WERI-Rb-1 (cell line): Measurements from ENCODE around the gene CFAP54.

Experiments
- DNase-seq: peaks from one replicate; pipeline ENCODE4 v3.0.0-alpha.2; 2020
- H3K27ac ChIP-seq: fragments of 250-450 bp; sonication (Bioruptor Pico); 2 replicates; pipeline ENCODE4 v1.5.1; 2020; ENCODE audit warnings: mild to moderate bottlenecking, moderate library complexity
- H3K27me3 ChIP-seq: fragments of 250-450 bp; sonication (Bioruptor Pico); 2 replicates; pipeline ENCODE4 v1.5.1; 2021; ENCODE audit warnings: mild to moderate bottlenecking, low read depth, moderate library complexity; ENCODE audit not compliant: insufficient read depth, severe bottlenecking
- H3K36me3 ChIP-seq: fragments of 250-450 bp; sonication (Bioruptor Pico); 2 replicates; pipeline ENCODE4 v1.5.1; 2020; ENCODE audit warnings: mild to moderate bottlenecking, moderate library complexity
- H3K4me3 ChIP-seq: 2 replicates; pipeline ENCODE4 v1.5.1; 2011; ENCODE audit warnings: low read depth, mild to moderate bottlenecking, control low read depth, low read length
- H3K9me3 ChIP-seq: fragments of 250-450 bp; sonication (Bioruptor Pico); 2 replicates; pipeline ENCODE4 v1.5.1; 2021; ENCODE audit warnings: mild to moderate bottlenecking, moderate library complexity; ENCODE audit not compliant: severe bottlenecking
- CTCF ChIP-seq: IDR thresholded peaks from 2 replicates; pipeline ENCODE4 v1.5.1; 2011; ENCODE audit warnings: low read depth, mild to moderate bottlenecking, control low read depth, inconsistent platforms, low read length

The CFAP54 gene

GRCh38 chr12:96447256-96447655, 42.1 kb upstream of the CFAP54 start:
- Histone ChIP-seq H3K27me3 (no peaks in the 10 kb centered on the region), H3K36me3 (no peaks in the 10 kb centered on the region), H3K27ac (no peak overlapping the region), H3K4me3 (no peak overlapping the region), H3K9me3 (no peaks in the 10 kb centered on the region)
- DNase-seq, result no peak
- TF ChIP-seq CTCF, result no peak

GRCh38 chr12:96448300-96448699, 41.1 kb upstream of the CFAP54 start:
- H3K27ac ChIP-seq, result no peak overlapping the region
- H3K4me3 ChIP-seq, result no peak overlapping the region
- no peak for DNase-seq
- H3K9me3 ChIP-seq, result no peaks in the 10 kb centered on the region
- no peak for TF ChIP-seq CTCF
- no peaks in the 10 kb centered on the region for H3K36me3 ChIP-seq
- H3K27me3 ChIP-seq, result no peaks in the 10 kb centered on the region

GRCh38 chr12:96452261-96452922, 37.0 kb upstream of the CFAP54 start:
- no peak for DNase-seq
- no peaks in the 10 kb centered on the region for H3K9me3 ChIP-seq
- TF ChIP-seq CTCF, result no peak
- H3K27ac ChIP-seq, result no peak overlapping the region
- no peaks in the 10 kb centered on the region for H3K27me3 ChIP-seq
- H3K4me3 ChIP-seq, result no peak overlapping the region
- H3K36me3 ChIP-seq, result no peaks in the 10 kb centered on the region

GRCh38 chr12:96454396-96454795, 35.0 kb upstream of the CFAP54 start:
- TF ChIP-seq CTCF, result no peak
- Histone ChIP-seq H3K36me3 (no peaks in the 10 kb centered on the region), H3K27me3 (no peaks in the 10 kb centered on the region), H3K9me3 (no peaks in the 10 kb centered on the region), H3K4me3 (no peak overlapping the region), H3K27ac (no peak overlapping the region)
- no peak for DNase-seq

GRCh38 chr12:96456265-96456974, 33.0 kb upstream of the CFAP54 start:
- DNase-seq, result no peak

More at GRCh38 chr12:96456265-96456974, 33.0 kb upstream of the CFAP54 start:
- TF ChIP-seq CTCF, result no peak
- H3K4me3 ChIP-seq, result no peak overlapping the region
- no peaks in the 10 kb centered on the region for H3K36me3 ChIP-seq
- H3K9me3 ChIP-seq, result no peaks in the 10 kb centered on the region
- no peaks in the 10 kb centered on the region for H3K27me3 ChIP-seq
- no peak overlapping the region for H3K27ac ChIP-seq
